ENCODE measurements around the gene PEAR1.

GRCh38 chr1:156880473-156880872, 13.0 kb upstream of the PEAR1 start:
- TF ChIP-seq CTCF (conservative IDR thresholded peaks at IDR 0.05 in 1 of 2, IDR thresholded peaks at IDR 0.05 in 1 of 2; ENCODE audit: low read depth in 1 of 2, low read length in 2 of 2) (no peak), EZH2 (IDR thresholded peaks at IDR 0.05; ENCODE audit: low read length, missing control alignments) (no peak)

All from fibroblast of lung (primary cell).